ENCODE data around the gene IGFBPL1. TPM values are rescaled to one million over a fixed set of nuclear protein-coding genes. Genes with fewer than 3 reads are reported as not detected.

The IGFBPL1 gene
- total RNA-seq, 1 experiment from 2014 or later, result 37.9 TPM

DNA sequence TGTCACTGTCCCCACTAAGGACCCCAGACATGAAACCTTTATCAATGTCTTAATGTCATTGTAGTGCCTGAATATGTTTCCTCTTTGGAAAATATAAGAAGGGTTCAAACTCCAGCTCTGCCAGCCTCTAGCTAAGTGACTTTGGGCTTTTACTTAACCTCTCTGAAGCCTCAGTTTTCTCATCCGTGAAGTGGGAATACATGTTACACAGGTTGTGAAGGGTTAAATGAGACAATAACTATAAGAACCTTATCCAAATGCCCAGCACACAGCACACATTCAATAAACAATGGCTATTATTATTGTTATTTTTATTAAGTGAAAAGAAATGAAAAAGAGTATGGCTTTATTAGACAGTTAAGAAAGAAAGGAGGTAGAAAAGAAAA lies 15.7 kb upstream of the IGFBPL1 start:
- no peaks in the 10 kb centered on the region for H3K9me3 ChIP-seq (ENCODE audit: control insufficient read depth, low read depth, low read length)
- Mint-ChIP-seq H3K36me3 (ENCODE audit: insufficient read depth in 1 of 3, low read depth in 3 of 3) (no peaks in the 10 kb centered on the region), H3K4me1 (peaks cover 5 to 6% of the 10 kb centered on the region in 2 experiments; a peak in 3 of 4 replicates), H3K27me3 (ENCODE audit: low read depth) (peaks cover 4% of the 10 kb centered on the region), H3K9me3 (no peaks in the 10 kb centered on the region; a peak in 1 of 5 replicates), H3K27ac (no peak overlapping the region), H3K4me3 (no peak overlapping the region)
- TF ChIP-seq, protein P1, sequence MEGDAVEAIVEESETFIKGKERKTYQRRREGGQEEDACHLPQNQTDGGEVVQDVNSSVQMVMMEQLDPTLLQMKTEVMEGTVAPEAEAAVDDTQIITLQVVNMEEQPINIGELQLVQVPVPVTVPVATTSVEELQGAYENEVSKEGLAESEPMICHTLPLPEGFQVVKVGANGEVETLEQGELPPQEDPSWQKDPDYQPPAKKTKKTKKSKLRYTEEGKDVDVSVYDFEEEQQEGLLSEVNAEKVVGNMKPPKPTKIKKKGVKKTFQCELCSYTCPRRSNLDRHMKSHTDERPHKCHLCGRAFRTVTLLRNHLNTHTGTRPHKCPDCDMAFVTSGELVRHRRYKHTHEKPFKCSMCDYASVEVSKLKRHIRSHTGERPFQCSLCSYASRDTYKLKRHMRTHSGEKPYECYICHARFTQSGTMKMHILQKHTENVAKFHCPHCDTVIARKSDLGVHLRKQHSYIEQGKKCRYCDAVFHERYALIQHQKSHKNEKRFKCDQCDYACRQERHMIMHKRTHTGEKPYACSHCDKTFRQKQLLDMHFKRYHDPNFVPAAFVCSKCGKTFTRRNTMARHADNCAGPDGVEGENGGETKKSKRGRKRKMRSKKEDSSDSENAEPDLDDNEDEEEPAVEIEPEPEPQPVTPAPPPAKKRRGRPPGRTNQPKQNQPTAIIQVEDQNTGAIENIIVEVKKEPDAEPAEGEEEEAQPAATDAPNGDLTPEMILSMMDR (conservative IDR thresholded peaks at IDR 0.05), result no peak
- H2AFZ ChIP-seq (ENCODE audit: low read length), result no peak overlapping the region
- H3K79me2 ChIP-seq (ENCODE audit: insufficient read depth, low read length), result no peaks in the 10 kb centered on the region
- no peaks in the 10 kb centered on the region for H4K20me1 ChIP-seq (ENCODE audit: control insufficient read depth, insufficient read depth, insufficient read length)
- no peaks in the 10 kb centered on the region for H3K79me1 ChIP-seq (ENCODE audit: insufficient read depth, low read depth, low read length, poor library complexity, severe bottlenecking)
- no peak overlapping the region for H2BK5ac ChIP-seq (ENCODE audit: insufficient read length, low read length)
- H2BK12ac ChIP-seq (ENCODE audit: insufficient read length, low read depth, low read length), result no peak overlapping the region
- no peak overlapping the region for H3K4me2 ChIP-seq (ENCODE audit: insufficient read depth, insufficient read length, low read length)
- no peak overlapping the region for H2BK120ac ChIP-seq (ENCODE audit: low read depth, low read length, poor library complexity, severe bottlenecking)
- H3K56ac ChIP-seq (ENCODE audit: insufficient read length, low read depth, low read length), result no peak overlapping the region
- H3K23ac ChIP-seq (ENCODE audit: insufficient read length, low read depth, low read length), result no peak overlapping the region
- no peak overlapping the region for H2AK5ac ChIP-seq (ENCODE audit: insufficient read length, low read length)
- no peak overlapping the region for H4K91ac ChIP-seq (ENCODE audit: insufficient read length, low read depth, low read length)
- no peak overlapping the region for H3K4ac ChIP-seq (ENCODE audit: low read depth, low read length)
- no peak overlapping the region for H2BK15ac ChIP-seq (ENCODE audit: low read depth, low read length)
- H4K8ac ChIP-seq (replicated peaks; ENCODE audit: insufficient read length, low read depth, low read length), result no peak overlapping the region
- no peak overlapping the region for H3K9ac ChIP-seq (ENCODE audit: extremely low read depth, insufficient read length, low read length)
- no peak overlapping the region for H3T11ph ChIP-seq (ENCODE audit: low read length)
- H3K14ac ChIP-seq (ENCODE audit: insufficient read depth, low read length), result no peak overlapping the region
- no peak overlapping the region for H2BK20ac ChIP-seq (ENCODE audit: low read depth, low read length, poor library complexity, severe bottlenecking)
- no peak overlapping the region for H4K5ac ChIP-seq (ENCODE audit: insufficient read length, low read depth, low read length)
- DNase-seq, result no peak
- H3K18ac ChIP-seq (ENCODE audit: insufficient read length, low read depth, low read length), result no peak overlapping the region
- H3K27ac ChIP-seq (ENCODE audit: insufficient read length, low read depth, low read length), result no peak overlapping the region
- no peaks in the 10 kb centered on the region for H3K27me3 ChIP-seq (ENCODE audit: insufficient read depth, low read length)
- no CpG with 5 or more reads among the region's 1 CpG for WGBS (ENCODE audit: extremely low coverage, insufficient read length, low lambda C conversion rate)
- H3K4me1 ChIP-seq (ENCODE audit: insufficient read depth, low read length), result no peaks in the 10 kb centered on the region
- H3K23me2 ChIP-seq (ENCODE audit: insufficient read length, low read depth, low read length, poor library complexity, severe bottlenecking), result no peaks in the 10 kb centered on the region
